Measurements from ENCODE around the gene ATG16L2.
A peak's percentile ranks its signal among the peaks of the same experiment; 100 is the strongest.
"Not testable (repeated sequence)": the region's sequence is repeated elsewhere in the genome, so short reads cannot be mapped to it uniquely, and the experiment has no call there.

The ATG16L2 gene

GRCh38 chr11:72793425-72794367 lies 20.5 kb upstream of the ATG16L2 start, which contains the start of gene STARD10:
Gene STARD10, minus strand, starts transcription at chr11:72794047. Its CDS starts 12,866 bp downstream, at chr11:72781181.
- Histone ChIP-seq H3K4me3 (peak within 1 kb of the TSS; percentile 43 to 57 (median 48)), H3K27ac (peak within 1 kb of the TSS in 20 of 21 experiments; percentile 67 to 95 (median 86))

- Histone ChIP-seq H3K27ac (no peak overlapping the region), H3K4me3 (no peak overlapping the region)
Observed at GRCh38 chr11:72798361-72798760, 15.8 kb upstream of the ATG16L2 start.

- Histone ChIP-seq H3K27ac (no peak overlapping the region), H3K4me3 (no peak overlapping the region)
Observed at GRCh38 chr11:72799441-72799840, 14.8 kb upstream of the ATG16L2 start.

- Histone ChIP-seq H3K27ac (no peak overlapping the region), H3K4me3 (no peak overlapping the region)
Observed at GRCh38 chr11:72802822-72803221, 11.4 kb upstream of the ATG16L2 start.

GRCh38 chr11:72805216-72805615 lies 9.0 kb upstream of the ATG16L2 start:
- peak overlapping the region in 1 of 21 experiments; percentile 62 for H3K27ac ChIP-seq
- H3K4me3 ChIP-seq = no peak overlapping the region

GRCh38 chr11:72806378-72806777 lies 7.8 kb upstream of the ATG16L2 start:
- H3K27ac ChIP-seq = peak overlapping the region in 6 of 21 experiments; percentile 19 to 62 (median 48)
- not testable (repeated sequence) for H3K4me3 ChIP-seq

GRCh38 chr11:72807021-72807693 lies 7.1 kb upstream of the ATG16L2 start:
- Histone ChIP-seq H3K4me3 (no peak overlapping the region), H3K27ac (peak overlapping the region in 9 of 21 experiments; percentile 40 to 77 (median 61))

- no peak overlapping the region for H3K4me3 ChIP-seq
- peak overlapping the region in 9 of 21 experiments; percentile 40 to 77 (median 61) for H3K27ac ChIP-seq
Observed at GRCh38 chr11:72807792-72808191, 6.4 kb upstream of the ATG16L2 start.

- H3K27ac ChIP-seq = peak overlapping the region in 5 of 21 experiments; percentile 46 to 73 (median 52)
- H3K4me3 ChIP-seq = no peak overlapping the region
Observed at GRCh38 chr11:72808331-72808798, 5.8 kb upstream of the ATG16L2 start.

GRCh38 chr11:72811686-72812085 lies 2.5 kb upstream of the ATG16L2 start:
- peak overlapping the region in 3 of 21 experiments; percentile 24 to 98 (median 97) for H3K27ac ChIP-seq
- H3K4me3 ChIP-seq = not testable (repeated sequence)

GRCh38 chr11:72812604-72812966 lies 1.6 kb upstream of the ATG16L2 start:
- Histone ChIP-seq H3K4me3 (peak overlapping the region in 6 of 7 experiments; percentile 66 to 92 (median 86)), H3K27ac (peak overlapping the region in 17 of 21 experiments; percentile 38 to 100 (median 99))

GRCh38 chr11:72812967-72813739 lies 1.1 kb upstream of the ATG16L2 start:
- peak overlapping the region; percentile 66 to 92 (median 85) for H3K4me3 ChIP-seq
- H3K27ac ChIP-seq = peak overlapping the region; percentile 65 to 100 (median 98)

GRCh38 chr11:72813740-72814285 lies 398 bp upstream of the ATG16L2 start:
- Histone ChIP-seq H3K27ac (peak overlapping the region; percentile 65 to 100 (median 98)), H3K4me3 (peak overlapping the region; percentile 66 to 92 (median 85))

- H3K27ac ChIP-seq = peak overlapping the region; percentile 20 to 100 (median 98)
- peak overlapping the region; percentile 66 to 92 (median 85) for H3K4me3 ChIP-seq
Observed at GRCh38 chr11:72815110-72815618, 953 bp downstream of the ATG16L2 start.

- peak overlapping the region in 16 of 21 experiments; percentile 12 to 100 (median 96) for H3K27ac ChIP-seq
- peak overlapping the region in 4 of 7 experiments; percentile 66 to 92 (median 84) for H3K4me3 ChIP-seq
Observed at GRCh38 chr11:72816404-72816990, 2.3 kb downstream of the ATG16L2 start.

- Histone ChIP-seq H3K27ac (no peak overlapping the region), H3K4me3 (no peak overlapping the region)
Observed at GRCh38 chr11:72817966-72818365, 3.8 kb downstream of the ATG16L2 start.

GRCh38 chr11:72818971-72819370 lies 4.8 kb downstream of the ATG16L2 start:
- Histone ChIP-seq H3K27ac (peak overlapping the region in 2 of 21 experiments; percentile 10 to 64), H3K4me3 (no peak overlapping the region)

- Histone ChIP-seq H3K27ac (peak overlapping the region in 18 of 21 experiments; percentile 63 to 92 (median 77)), H3K4me3 (no peak overlapping the region)
Observed at GRCh38 chr11:72820439-72821139, 6.4 kb downstream of the ATG16L2 start.
